IPS-15b (cell line): Measurements from ENCODE around the gene PLD3.
A peak's percentile ranks its signal among the peaks of the same experiment; 100 is the strongest.
"Not testable (repeated sequence)": the region's sequence is repeated elsewhere in the genome, so short reads cannot be mapped to it uniquely, and the experiment has no call there.

Experiments used
- H3K27me3 ChIP-seq: one replicate; pipeline ENCODE4 v1.6.1; 2013; ENCODE audit warnings: low read length; ENCODE audit not compliant: control insufficient read depth, insufficient read depth
- H3K36me3 ChIP-seq: one replicate; pipeline ENCODE4 v1.6.1; 2013; ENCODE audit warnings: low read length; ENCODE audit not compliant: control insufficient read depth, insufficient read depth
- H3K4me1 ChIP-seq: one replicate; pipeline ENCODE4 v1.6.1; 2013; ENCODE audit warnings: mild to moderate bottlenecking, low read length; ENCODE audit not compliant: control insufficient read depth, insufficient read depth
- H3K4me3 ChIP-seq: one replicate; pipeline ENCODE4 v1.5.1; 2013; ENCODE audit warnings: low read depth, low read length
- H3K9ac ChIP-seq: one replicate; pipeline ENCODE4 v1.6.1; 2013; ENCODE audit warnings: low read depth, mild to moderate bottlenecking, low read length
- H3K9me3 ChIP-seq: one replicate; pipeline ENCODE4 v1.6.1; 2013; ENCODE audit warnings: mild to moderate bottlenecking, low read length; ENCODE audit not compliant: control insufficient read depth, insufficient read depth

PLD3 gene

GRCh38 chr19:40394816-40395210 lies 46.3 kb downstream of the PLD3 start:
- peaks cover 3% of the 10 kb centered on the region for H3K4me1 ChIP-seq
- peaks cover 10% of the 10 kb centered on the region for H3K27me3 ChIP-seq
- no peak overlapping the region for H3K9ac ChIP-seq
- H3K9me3 ChIP-seq: no peaks in the 10 kb centered on the region
- H3K36me3 ChIP-seq: no peaks in the 10 kb centered on the region
- H3K4me3 ChIP-seq: no peak overlapping the region

DNA sequence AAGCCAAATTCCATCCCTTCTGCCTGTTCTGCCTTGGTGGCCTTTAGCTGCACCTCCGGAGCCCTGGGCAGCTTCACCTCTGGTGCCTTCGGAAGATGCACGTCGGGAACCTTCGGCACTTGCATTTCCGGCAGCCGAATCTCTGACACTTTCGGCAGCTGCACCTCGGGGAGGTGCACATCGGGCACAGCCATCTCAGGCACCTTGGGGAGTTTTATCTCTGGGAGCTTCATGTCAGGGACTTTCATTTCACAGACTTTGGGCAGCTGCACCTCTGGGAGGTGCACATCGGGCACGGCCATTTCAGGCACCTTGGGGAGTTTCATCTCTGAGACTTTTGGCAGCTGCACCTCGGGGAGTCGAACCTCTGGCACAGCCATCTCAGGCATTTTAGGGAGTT lies 47.5 kb downstream of the PLD3 start:
- Histone ChIP-seq H3K4me3 (no peak overlapping the region), H3K9me3 (no peaks in the 10 kb centered on the region), H3K4me1 (peaks cover 3% of the 10 kb centered on the region), H3K9ac (no peak overlapping the region), H3K27me3 (peaks cover 10% of the 10 kb centered on the region), H3K36me3 (no peaks in the 10 kb centered on the region)

- H3K9ac ChIP-seq: no peak overlapping the region
- H3K9me3 ChIP-seq: no peaks in the 10 kb centered on the region
- H3K4me1 ChIP-seq: peaks cover 3% of the 10 kb centered on the region
- H3K27me3 ChIP-seq: peaks cover 10% of the 10 kb centered on the region
- H3K36me3 ChIP-seq: no peaks in the 10 kb centered on the region
- H3K4me3 ChIP-seq: no peak overlapping the region
Measured at GRCh38 chr19:40396886-40397567, 48.5 kb downstream of the PLD3 start.

DNA sequence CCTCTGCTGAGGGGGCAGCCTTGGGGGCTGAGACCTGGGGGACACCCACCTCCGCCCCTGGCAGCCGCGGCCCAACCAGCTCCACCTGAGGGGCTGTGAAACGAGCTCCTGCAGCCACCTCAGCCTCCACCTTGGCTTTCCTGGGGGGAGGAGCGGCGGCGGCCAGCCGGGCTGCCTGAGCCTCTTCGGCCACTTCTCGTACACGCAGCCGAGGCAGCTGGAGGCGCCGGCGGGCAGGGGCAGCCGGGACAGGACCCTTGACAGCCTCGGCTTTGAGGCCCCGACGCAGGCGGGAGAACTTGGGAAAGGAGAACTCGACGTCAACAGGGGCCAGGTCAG lies 49.0 kb downstream of the PLD3 start:
- Histone ChIP-seq H3K4me1 (peaks cover 3% of the 10 kb centered on the region), H3K9ac (no peak overlapping the region), H3K4me3 (no peak overlapping the region), H3K36me3 (no peaks in the 10 kb centered on the region), H3K9me3 (no peaks in the 10 kb centered on the region), H3K27me3 (peaks cover 10% of the 10 kb centered on the region)

GRCh38 chr19:40398417-40399131 lies 50.1 kb downstream of the PLD3 start:
- Histone ChIP-seq H3K36me3 (no peaks in the 10 kb centered on the region), H3K9ac (peak overlapping the region; percentile 2), H3K4me3 (peak overlapping the region; percentile 42), H3K27me3 (peaks cover 10% of the 10 kb centered on the region), H3K4me1 (peaks cover 3% of the 10 kb centered on the region), H3K9me3 (no peaks in the 10 kb centered on the region)

DNA sequence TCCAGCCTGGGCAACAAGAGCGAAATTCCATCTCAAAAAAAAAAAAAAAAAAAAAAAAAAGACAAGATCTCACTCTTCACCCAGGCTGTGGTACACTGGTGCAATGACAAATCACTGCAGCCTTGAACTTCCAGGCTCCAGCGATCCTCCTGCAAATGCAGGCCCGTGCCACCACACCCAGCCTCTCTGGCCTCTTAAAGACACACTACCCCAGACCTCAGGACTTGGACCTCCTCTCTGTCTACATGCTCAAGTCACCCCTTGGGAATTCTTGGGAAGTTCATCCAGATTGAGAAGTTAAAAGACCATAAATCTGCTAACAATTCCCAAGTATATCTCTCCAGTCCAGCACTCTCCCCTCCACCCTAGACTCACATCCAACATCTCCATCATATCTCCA lies 52.1 kb downstream of the PLD3 start:
- Histone ChIP-seq H3K9me3 (no peaks in the 10 kb centered on the region), H3K9ac (no peak overlapping the region), H3K27me3 (peaks cover 10% of the 10 kb centered on the region), H3K4me3 (no peak overlapping the region), H3K36me3 (no peaks in the 10 kb centered on the region), H3K4me1 (peaks cover 3% of the 10 kb centered on the region)

DNA sequence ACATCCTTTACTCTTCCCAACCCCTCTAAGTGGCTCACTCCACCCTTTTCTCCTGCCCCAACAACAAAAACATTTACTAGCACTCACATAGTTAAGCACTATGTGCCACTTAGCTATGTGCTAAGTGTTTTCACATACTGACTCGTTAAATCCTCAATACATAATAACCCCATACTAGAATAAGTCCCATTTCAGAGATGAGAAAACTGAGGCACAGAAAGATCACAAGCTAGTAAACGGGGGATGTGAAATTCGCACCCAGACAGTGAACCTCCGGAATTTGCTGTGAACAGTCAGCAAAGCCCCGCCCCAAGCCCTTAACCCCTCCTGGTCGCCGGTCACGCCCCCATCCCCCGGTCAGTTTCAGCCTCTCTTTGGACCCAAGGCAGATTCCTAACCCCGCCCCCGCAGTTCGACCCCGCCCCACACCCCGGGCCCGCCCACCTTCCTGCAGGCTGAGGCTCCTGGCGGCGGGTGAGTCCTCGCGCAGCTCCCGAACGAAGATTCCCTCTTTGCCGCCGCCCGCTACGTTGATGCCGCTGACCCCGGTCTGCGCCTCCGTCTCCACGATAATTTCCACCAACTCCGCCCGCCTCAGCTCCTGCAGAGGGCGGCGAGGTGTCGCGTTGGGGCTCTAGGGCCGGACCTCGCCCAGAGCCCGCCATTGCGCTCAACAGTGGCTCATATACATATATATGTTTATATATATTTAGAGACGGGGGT lies 54.9 kb downstream of the PLD3 start:
- Histone ChIP-seq H3K4me3 (peak overlapping the region; percentile 56), H3K27me3 (peaks cover 6% of the 10 kb centered on the region), H3K4me1 (peaks cover 3% of the 10 kb centered on the region), H3K9me3 (no peaks in the 10 kb centered on the region), H3K9ac (peak overlapping the region; percentile 54), H3K36me3 (no peaks in the 10 kb centered on the region)

GRCh38 chr19:40407714-40408597 lies 59.5 kb downstream of the PLD3 start:
- no peak overlapping the region for H3K9ac ChIP-seq
- no peak overlapping the region for H3K4me3 ChIP-seq
- H3K36me3 ChIP-seq: no peaks in the 10 kb centered on the region
- H3K27me3 ChIP-seq: no peaks in the 10 kb centered on the region
- H3K9me3 ChIP-seq: no peaks in the 10 kb centered on the region
- H3K4me1 ChIP-seq: peaks cover 5% of the 10 kb centered on the region

- H3K36me3 ChIP-seq, H3K4me3 ChIP-seq, H3K4me1 ChIP-seq, H3K9ac ChIP-seq, H3K27me3 ChIP-seq, H3K9me3 ChIP-seq: not testable (repeated sequence)
Measured at GRCh38 chr19:40408598-40408925, 60.1 kb downstream of the PLD3 start.

GRCh38 chr19:40410030-40410389 lies 61.5 kb downstream of the PLD3 start:
- Histone ChIP-seq H3K9me3 (no peaks in the 10 kb centered on the region), H3K36me3 (no peaks in the 10 kb centered on the region), H3K4me3 (no peak overlapping the region), H3K9ac (peak overlapping the region; percentile 54), H3K27me3 (no peaks in the 10 kb centered on the region), H3K4me1 (peaks cover 5% of the 10 kb centered on the region)

DNA sequence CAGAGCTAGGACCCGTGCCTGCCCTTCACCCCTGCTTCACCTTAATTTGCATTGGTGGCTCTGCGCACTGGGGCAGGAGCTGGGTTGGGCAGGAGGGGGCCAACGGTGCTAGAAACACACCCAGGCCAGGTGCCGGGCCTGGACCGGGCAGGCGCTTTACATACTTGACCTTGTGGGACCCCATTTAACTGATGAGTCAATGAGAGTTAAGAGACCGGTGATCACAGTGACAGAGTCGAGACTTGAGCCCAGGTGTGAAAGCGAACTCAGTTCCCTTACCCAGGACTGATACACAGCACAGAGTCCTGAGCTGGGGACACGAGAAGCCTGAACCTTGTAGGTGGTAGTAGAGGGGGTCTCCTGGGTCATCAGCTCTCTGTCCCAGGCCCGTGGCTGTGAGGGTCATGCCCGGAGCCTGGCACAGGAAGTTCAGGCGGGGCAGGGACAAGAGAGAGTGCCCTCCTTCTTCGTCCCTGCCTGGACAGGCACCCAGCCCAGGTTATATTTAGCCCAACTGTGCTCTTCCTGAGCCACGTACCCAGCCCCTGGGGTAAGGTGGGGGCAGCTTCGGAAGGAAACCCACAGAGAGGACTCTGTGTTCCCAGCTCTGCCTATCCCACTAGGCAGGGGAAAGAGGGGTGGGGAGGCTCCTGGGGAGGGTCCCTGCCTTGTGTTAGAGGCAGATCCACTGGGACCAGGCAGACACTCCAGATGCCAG lies 62.8 kb downstream of the PLD3 start:
- Histone ChIP-seq H3K4me3 (no peak overlapping the region), H3K9ac (no peak overlapping the region), H3K36me3 (no peaks in the 10 kb centered on the region), H3K4me1 (peaks cover 5% of the 10 kb centered on the region), H3K27me3 (no peaks in the 10 kb centered on the region), H3K9me3 (no peaks in the 10 kb centered on the region)
